ENCODE data around the gene SYT5.

DNA sequence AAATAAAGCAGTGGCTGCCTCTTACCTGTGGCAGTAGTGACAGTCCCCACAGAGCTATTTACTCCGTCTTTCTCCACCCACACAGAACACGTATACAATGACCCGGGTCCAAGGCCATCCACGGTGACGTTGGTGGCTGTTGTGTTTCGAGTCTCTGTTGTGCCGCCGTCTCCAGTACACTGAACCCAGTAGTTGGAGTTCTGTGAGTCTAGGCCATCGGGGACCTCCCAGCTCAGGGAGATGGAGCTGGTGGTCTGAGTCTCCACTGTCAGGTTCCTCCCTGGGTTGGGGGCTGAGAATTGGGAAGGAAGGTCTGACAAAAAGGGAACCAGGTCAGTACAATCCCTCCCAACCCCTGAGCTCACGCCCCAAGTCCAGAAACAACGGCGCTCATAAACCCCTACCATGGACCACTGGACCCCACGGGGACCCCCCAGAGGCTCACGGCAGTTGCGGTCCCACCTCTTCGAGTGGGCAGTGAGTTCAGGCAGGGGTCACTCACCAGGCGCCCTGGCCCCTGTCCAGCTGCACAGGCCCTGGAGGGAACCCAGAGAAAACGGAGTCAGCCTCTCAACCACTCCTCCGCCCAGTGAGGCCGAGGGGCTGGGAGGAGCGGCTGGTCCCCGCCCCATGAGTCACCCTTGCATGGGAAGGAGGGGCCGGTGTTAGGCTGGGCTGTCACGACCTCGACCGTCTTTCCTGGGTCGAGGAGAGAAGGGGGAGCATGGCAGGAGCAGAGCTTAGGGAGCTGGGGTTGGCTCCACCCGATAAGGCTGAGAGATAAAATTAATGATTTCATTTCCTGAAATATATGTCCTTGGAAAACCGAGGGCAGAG, 26.8 kb upstream of the SYT5 start:
- TF ChIP-seq, protein P1, sequence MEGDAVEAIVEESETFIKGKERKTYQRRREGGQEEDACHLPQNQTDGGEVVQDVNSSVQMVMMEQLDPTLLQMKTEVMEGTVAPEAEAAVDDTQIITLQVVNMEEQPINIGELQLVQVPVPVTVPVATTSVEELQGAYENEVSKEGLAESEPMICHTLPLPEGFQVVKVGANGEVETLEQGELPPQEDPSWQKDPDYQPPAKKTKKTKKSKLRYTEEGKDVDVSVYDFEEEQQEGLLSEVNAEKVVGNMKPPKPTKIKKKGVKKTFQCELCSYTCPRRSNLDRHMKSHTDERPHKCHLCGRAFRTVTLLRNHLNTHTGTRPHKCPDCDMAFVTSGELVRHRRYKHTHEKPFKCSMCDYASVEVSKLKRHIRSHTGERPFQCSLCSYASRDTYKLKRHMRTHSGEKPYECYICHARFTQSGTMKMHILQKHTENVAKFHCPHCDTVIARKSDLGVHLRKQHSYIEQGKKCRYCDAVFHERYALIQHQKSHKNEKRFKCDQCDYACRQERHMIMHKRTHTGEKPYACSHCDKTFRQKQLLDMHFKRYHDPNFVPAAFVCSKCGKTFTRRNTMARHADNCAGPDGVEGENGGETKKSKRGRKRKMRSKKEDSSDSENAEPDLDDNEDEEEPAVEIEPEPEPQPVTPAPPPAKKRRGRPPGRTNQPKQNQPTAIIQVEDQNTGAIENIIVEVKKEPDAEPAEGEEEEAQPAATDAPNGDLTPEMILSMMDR (IDR thresholded peaks at IDR 0.05), result no peak
- TF ChIP-seq POLR2A (IDR thresholded peaks at IDR 0.05), result peak; percentile 82
